Measurements from ENCODE around the gene CLDN10.

DNA sequence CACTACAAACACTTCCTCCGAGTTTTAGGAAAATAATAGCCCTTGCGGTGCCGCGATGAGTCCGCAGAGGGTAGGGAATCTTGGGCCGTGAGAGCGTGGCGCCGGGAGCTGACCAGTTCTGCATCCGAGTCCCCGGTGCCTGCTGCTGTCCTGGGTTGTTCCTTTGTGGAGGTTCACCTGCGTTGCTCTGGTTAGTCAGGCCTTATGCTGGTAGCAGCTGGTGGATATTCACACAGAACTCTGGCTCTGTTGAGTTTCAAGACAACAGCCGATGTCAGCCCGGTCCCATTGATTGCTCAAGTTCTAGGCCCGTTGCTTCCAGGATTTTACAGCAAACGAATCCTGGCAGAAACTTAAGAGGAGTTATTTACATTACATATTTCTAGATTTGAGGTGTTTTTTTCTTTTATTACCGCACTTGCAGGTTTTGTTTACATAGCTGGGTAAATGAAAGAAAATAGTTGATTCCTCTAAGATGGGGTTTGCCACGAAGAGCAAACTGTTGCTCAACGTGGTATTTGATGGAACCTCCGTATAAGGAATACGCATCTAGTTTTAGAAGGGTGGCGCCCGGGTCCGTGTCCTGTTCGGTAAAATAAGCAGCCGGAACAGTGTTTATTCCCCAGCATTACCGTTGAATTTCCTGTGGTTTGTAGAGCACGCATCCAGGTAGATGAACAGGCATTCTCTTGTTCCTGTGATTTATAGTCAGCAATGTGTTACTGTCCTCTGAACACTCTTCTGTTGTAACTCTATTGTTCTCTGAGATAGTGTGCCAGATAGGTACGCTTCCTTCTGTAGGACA, 1.3 kb downstream of the CLDN10 start:
- TF ChIP-seq SMC3 (conservative IDR thresholded peaks at IDR 0.05; ENCODE audit: poor library complexity) (no peak), EZH2 (IDR thresholded peaks at IDR 0.05; ENCODE audit: borderline replicate concordance, insufficient read depth, low read length, poor library complexity, severe bottlenecking) (no peak), TAF1 (IDR thresholded peaks at IDR 0.05; ENCODE audit: low read depth) (no peak)
- TF ChIP-seq, protein P1, sequence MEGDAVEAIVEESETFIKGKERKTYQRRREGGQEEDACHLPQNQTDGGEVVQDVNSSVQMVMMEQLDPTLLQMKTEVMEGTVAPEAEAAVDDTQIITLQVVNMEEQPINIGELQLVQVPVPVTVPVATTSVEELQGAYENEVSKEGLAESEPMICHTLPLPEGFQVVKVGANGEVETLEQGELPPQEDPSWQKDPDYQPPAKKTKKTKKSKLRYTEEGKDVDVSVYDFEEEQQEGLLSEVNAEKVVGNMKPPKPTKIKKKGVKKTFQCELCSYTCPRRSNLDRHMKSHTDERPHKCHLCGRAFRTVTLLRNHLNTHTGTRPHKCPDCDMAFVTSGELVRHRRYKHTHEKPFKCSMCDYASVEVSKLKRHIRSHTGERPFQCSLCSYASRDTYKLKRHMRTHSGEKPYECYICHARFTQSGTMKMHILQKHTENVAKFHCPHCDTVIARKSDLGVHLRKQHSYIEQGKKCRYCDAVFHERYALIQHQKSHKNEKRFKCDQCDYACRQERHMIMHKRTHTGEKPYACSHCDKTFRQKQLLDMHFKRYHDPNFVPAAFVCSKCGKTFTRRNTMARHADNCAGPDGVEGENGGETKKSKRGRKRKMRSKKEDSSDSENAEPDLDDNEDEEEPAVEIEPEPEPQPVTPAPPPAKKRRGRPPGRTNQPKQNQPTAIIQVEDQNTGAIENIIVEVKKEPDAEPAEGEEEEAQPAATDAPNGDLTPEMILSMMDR (IDR thresholded peaks at IDR 0.05; ENCODE audit: poor library complexity, severe bottlenecking), result no peak
- TF ChIP-seq, protein P2, sequence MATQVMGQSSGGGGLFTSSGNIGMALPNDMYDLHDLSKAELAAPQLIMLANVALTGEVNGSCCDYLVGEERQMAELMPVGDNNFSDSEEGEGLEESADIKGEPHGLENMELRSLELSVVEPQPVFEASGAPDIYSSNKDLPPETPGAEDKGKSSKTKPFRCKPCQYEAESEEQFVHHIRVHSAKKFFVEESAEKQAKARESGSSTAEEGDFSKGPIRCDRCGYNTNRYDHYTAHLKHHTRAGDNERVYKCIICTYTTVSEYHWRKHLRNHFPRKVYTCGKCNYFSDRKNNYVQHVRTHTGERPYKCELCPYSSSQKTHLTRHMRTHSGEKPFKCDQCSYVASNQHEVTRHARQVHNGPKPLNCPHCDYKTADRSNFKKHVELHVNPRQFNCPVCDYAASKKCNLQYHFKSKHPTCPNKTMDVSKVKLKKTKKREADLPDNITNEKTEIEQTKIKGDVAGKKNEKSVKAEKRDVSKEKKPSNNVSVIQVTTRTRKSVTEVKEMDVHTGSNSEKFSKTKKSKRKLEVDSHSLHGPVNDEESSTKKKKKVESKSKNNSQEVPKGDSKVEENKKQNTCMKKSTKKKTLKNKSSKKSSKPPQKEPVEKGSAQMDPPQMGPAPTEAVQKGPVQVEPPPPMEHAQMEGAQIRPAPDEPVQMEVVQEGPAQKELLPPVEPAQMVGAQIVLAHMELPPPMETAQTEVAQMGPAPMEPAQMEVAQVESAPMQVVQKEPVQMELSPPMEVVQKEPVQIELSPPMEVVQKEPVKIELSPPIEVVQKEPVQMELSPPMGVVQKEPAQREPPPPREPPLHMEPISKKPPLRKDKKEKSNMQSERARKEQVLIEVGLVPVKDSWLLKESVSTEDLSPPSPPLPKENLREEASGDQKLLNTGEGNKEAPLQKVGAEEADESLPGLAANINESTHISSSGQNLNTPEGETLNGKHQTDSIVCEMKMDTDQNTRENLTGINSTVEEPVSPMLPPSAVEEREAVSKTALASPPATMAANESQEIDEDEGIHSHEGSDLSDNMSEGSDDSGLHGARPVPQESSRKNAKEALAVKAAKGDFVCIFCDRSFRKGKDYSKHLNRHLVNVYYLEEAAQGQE (IDR thresholded peaks at IDR 0.05; ENCODE audit: borderline replicate concordance), result no peak
